NCI-H1694 treated with DMSO at 0.1 percent for 48 hours (cell line): Measurements from ENCODE around the gene TMEM247.
"Not testable (repeated sequence)": the region's sequence is repeated elsewhere in the genome, so short reads cannot be mapped to it uniquely, and the experiment has no call there.

Experiments
- DNase-seq: peaks from one replicate; lab custom pipeline; 2025; lab: John Stamatoyannopoulos, UW

Gene TMEM247

GRCh38 chr2:46458763-46459500, 20.4 kb upstream of the TMEM247 start:
- no peak for DNase-seq

- no peak for DNase-seq
Observed at GRCh38 chr2:46459694-46460093, 19.7 kb upstream of the TMEM247 start.

- DNase-seq, result no peak
Observed at GRCh38 chr2:46460241-46460921, 19.0 kb upstream of the TMEM247 start.

GRCh38 chr2:46461011-46461674, 18.2 kb upstream of the TMEM247 start:
- peak; percentile 32 for DNase-seq

- DNase-seq, result peak; percentile 14
Observed at GRCh38 chr2:46461709-46462171, 17.6 kb upstream of the TMEM247 start.

- DNase-seq, result no peak
Observed at GRCh38 chr2:46462936-46463335, 16.4 kb upstream of the TMEM247 start.

GRCh38 chr2:46469116-46469515, 10.2 kb upstream of the TMEM247 start:
- DNase-seq, result no peak

GRCh38 chr2:46469700-46470099, 9.7 kb upstream of the TMEM247 start:
- no peak for DNase-seq

- DNase-seq, result no peak
Observed at GRCh38 chr2:46470114-46470628, 9.2 kb upstream of the TMEM247 start.

GRCh38 chr2:46471019-46471583, 8.3 kb upstream of the TMEM247 start:
- no peak for DNase-seq

GRCh38 chr2:46471697-46472096, 7.7 kb upstream of the TMEM247 start:
- no peak for DNase-seq

- not testable (repeated sequence) for DNase-seq
Observed at GRCh38 chr2:46472165-46472564, 7.2 kb upstream of the TMEM247 start.

GRCh38 chr2:46477462-46477861, 1.9 kb upstream of the TMEM247 start:
- not testable (repeated sequence) for DNase-seq

- no peak for DNase-seq
Observed at GRCh38 chr2:46477925-46478324, 1.4 kb upstream of the TMEM247 start.

- DNase-seq, result no peak
Observed at GRCh38 chr2:46480562-46480961, 1.2 kb downstream of the TMEM247 start.

GRCh38 chr2:46481198-46482193, 2.1 kb downstream of the TMEM247 start:
- no peak for DNase-seq

GRCh38 chr2:46482490-46482889, 3.1 kb downstream of the TMEM247 start:
- DNase-seq, result no peak

GRCh38 chr2:46485002-46485401, 5.6 kb downstream of the TMEM247 start:
- DNase-seq, result no peak

GRCh38 chr2:46486436-46486835, 7.1 kb downstream of the TMEM247 start:
- DNase-seq, result no peak

GRCh38 chr2:46487667-46488335, 8.4 kb downstream of the TMEM247 start:
- DNase-seq, result no peak

- DNase-seq, result no peak
Observed at GRCh38 chr2:46488389-46488788, 9.0 kb downstream of the TMEM247 start.
